ENCODE results near the gene NMNAT2.
"Not testable (repeated sequence)": the region's sequence is repeated elsewhere in the genome, so short reads cannot be mapped to it uniquely, and the experiment has no call there.

NMNAT2 gene

DNA sequence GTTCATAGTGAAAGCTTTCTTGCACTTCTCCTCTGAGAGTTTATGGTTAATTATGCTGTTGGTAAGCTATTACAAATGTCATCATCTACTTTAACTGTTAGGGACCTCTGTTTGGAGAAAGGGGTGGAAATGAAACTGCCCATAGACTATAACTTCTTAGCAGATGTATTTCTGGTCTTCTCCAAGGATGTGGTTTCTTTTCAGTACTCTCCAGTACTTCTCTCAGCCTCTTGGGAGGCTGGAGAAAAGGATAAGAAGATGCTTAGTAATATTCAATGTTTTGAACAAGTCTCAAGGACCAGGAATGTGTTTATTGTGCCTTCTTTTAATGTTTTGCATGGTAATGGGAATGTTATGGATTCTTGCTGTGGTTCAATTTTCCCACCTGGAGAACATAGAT lies 171.7 kb downstream of the NMNAT2 start:
- H3K27me3 ChIP-seq (ENCODE audit: control insufficient read depth, insufficient read depth, low read length), result no peaks in the 10 kb centered on the region
- no peaks in the 10 kb centered on the region for H3K9me3 ChIP-seq (ENCODE audit: control insufficient read depth, insufficient read depth, low read length)
- peaks cover 6% of the 10 kb centered on the region; the same call in 1 of the 2 replicates for H3K36me3 ChIP-seq (ENCODE audit: control insufficient read depth, insufficient read depth, low read length)
- H3K4me1 ChIP-seq (ENCODE audit: control insufficient read depth, insufficient read depth, low read length), result no peaks in the 10 kb centered on the region
- no peak overlapping the region for H3K9ac ChIP-seq (ENCODE audit: low read depth, low read length)
- H3K4me3 ChIP-seq (ENCODE audit: low read depth, low read length), result no peak overlapping the region
- no peak overlapping the region for H3K27ac ChIP-seq (ENCODE audit: low read depth, low read length)

DNA sequence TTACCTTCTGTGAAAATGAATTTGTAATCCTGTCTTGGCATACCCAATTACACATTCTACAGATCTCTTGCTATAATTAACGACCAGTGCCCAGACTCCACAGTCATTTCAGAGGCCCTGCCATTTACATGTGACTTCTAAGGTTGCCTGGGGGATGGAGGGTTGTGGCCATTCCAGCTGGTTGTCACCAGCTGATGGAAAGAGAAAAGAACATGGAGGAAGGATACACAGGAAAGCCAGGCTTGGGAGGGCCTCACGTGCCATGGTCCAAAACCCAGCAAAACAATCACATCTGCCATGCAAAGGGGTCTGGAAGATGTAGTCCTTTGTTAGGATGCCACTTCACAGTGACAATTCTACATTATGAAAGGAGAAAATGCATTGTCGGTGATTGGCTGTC lies 172.8 kb downstream of the NMNAT2 start:
- no peak overlapping the region for H3K27ac ChIP-seq (ENCODE audit: low read depth, low read length)
- no peaks in the 10 kb centered on the region for H3K27me3 ChIP-seq (ENCODE audit: control insufficient read depth, insufficient read depth, low read length)
- no peaks in the 10 kb centered on the region for H3K9me3 ChIP-seq (ENCODE audit: control insufficient read depth, insufficient read depth, low read length)
- H3K9ac ChIP-seq (ENCODE audit: low read depth, low read length), result no peak overlapping the region
- H3K36me3 ChIP-seq (ENCODE audit: control insufficient read depth, insufficient read depth, low read length), result peaks cover 6% of the 10 kb centered on the region; the same call in 1 of the 2 replicates
- no peak overlapping the region for H3K4me3 ChIP-seq (ENCODE audit: low read depth, low read length)
- H3K4me1 ChIP-seq (ENCODE audit: control insufficient read depth, insufficient read depth, low read length), result no peaks in the 10 kb centered on the region

DNA sequence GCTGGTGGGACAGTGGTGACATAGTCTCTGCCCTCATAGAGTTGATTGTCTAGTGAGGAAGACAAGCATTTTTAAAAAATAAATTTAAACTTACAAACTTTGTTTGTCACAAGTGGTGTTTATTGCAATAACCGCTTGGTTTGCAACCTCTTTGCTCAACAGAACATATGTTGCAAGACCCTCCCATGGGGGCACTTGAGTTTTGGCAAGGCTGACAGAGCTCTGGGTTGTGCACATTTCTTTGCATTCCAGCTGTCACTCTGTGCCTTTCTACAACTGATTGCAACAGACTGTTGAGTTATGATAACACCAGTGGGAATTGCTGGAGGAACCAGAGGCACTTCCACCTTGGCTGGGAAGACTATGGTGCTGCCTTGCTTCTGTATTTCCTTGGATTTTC lies 173.7 kb downstream of the NMNAT2 start:
- Histone ChIP-seq H3K4me3 (ENCODE audit: low read depth, low read length) (no peak overlapping the region), H3K4me1 (ENCODE audit: control insufficient read depth, insufficient read depth, low read length) (no peaks in the 10 kb centered on the region), H3K27ac (ENCODE audit: low read depth, low read length) (no peak overlapping the region), H3K9me3 (ENCODE audit: control insufficient read depth, insufficient read depth, low read length) (no peaks in the 10 kb centered on the region), H3K36me3 (ENCODE audit: control insufficient read depth, insufficient read depth, low read length) (peaks cover 6% of the 10 kb centered on the region; the same call in 1 of the 2 replicates), H3K27me3 (ENCODE audit: control insufficient read depth, insufficient read depth, low read length) (no peaks in the 10 kb centered on the region), H3K9ac (ENCODE audit: low read depth, low read length) (no peak overlapping the region)

DNA sequence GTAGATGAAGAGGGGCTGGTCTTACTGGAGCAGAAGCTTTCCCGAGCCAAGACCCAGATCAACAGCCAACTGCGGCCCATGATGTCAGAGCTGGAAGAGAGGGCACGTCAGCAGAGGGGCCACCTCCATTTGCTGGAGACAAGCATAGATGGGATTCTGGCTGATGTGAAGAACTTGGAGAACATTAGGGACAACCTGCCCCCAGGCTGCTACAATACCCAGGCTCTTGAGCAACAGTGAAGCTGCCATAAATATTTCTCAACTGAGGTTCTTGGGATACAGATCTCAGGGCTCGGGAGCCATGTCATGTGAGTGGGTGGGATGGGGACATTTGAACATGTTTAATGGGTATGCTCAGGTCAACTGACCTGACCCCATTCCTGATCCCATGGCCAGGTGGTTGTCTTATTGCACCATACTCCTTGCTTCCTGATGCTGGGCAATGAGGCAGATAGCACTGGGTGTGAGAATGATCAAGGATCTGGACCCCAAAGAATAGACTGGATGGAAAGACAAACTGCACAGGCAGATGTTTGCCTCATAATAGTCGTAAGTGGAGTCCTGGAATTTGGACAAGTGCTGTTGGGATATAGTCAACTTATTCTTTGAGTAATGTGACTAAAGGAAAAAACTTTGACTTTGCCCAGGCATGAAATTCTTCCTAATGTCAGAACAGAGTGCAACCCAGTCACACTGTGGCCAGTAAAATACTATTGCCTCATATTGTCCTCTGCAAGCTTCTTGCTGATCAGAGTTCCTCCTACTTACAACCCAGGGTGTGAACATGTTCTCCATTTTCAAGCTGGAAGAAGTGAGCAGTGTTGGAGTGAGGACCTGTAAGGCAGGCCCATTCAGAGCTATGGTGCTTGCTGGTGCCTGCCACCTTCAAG lies 174.8 kb downstream of the NMNAT2 start:
- Histone ChIP-seq H3K9ac (ENCODE audit: low read depth, low read length) (no peak overlapping the region), H3K27me3 (ENCODE audit: control insufficient read depth, insufficient read depth, low read length) (no peaks in the 10 kb centered on the region), H3K4me3 (ENCODE audit: low read depth, low read length) (no peak overlapping the region), H3K27ac (ENCODE audit: low read depth, low read length) (no peak overlapping the region), H3K4me1 (ENCODE audit: control insufficient read depth, insufficient read depth, low read length) (no peaks in the 10 kb centered on the region), H3K36me3 (ENCODE audit: control insufficient read depth, insufficient read depth, low read length) (peaks cover 6% of the 10 kb centered on the region; the same call in 1 of the 2 replicates), H3K9me3 (ENCODE audit: control insufficient read depth, insufficient read depth, low read length) (no peaks in the 10 kb centered on the region)

DNA sequence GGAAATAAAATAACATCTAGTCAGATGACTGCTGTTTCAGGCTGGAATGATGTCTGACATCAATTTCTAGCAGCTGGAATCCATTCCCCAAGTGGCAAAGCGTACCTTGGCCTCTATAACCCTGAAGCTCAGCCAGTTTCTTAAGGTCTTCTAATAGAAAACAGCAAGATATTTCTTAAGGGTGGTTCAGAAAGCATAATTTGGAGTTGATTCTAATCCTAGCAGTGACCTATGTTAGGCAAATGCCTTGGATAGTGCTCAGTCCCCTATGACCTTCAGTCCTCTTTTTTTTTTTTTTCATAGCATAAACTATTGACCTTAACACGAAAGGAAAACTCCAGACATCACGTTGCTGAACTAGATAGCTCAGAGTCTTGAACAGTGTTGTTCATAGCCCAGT lies 175.6 kb downstream of the NMNAT2 start:
- H3K9ac ChIP-seq (ENCODE audit: low read depth, low read length), result no peak overlapping the region
- H3K4me3 ChIP-seq (ENCODE audit: low read depth, low read length), result no peak overlapping the region
- H3K27me3 ChIP-seq (ENCODE audit: control insufficient read depth, insufficient read depth, low read length), result no peaks in the 10 kb centered on the region
- H3K36me3 ChIP-seq (ENCODE audit: control insufficient read depth, insufficient read depth, low read length), result peaks cover 6% of the 10 kb centered on the region; the same call in 1 of the 2 replicates
- no peaks in the 10 kb centered on the region for H3K4me1 ChIP-seq (ENCODE audit: control insufficient read depth, insufficient read depth, low read length)
- no peak overlapping the region for H3K27ac ChIP-seq (ENCODE audit: low read depth, low read length)
- H3K9me3 ChIP-seq (ENCODE audit: control insufficient read depth, insufficient read depth, low read length), result no peaks in the 10 kb centered on the region

DNA sequence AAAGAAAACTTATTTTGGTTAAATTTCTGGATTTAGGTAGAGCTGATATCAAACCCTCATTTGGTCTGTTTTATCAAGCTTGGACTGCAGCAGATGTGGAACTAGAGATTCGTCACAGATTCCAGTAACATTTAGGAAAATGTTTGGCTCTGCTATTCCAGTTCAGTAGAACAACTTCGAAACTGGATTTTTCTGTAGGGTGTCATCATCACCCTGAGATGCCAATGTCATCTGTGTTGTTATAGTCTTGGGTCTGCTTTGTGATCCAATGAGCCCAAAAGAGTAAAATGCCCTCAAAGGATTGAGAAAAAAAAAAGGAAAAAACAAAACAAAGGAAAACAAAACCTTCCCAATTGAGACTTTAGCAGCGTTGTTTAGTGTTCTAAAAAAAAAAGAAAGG lies 176.7 kb downstream of the NMNAT2 start:
- Histone ChIP-seq H3K4me1 (ENCODE audit: control insufficient read depth, insufficient read depth, low read length) (no peaks in the 10 kb centered on the region), H3K27ac (ENCODE audit: low read depth, low read length) (no peak overlapping the region), H3K9me3 (ENCODE audit: control insufficient read depth, insufficient read depth, low read length) (no peaks in the 10 kb centered on the region), H3K27me3 (ENCODE audit: control insufficient read depth, insufficient read depth, low read length) (no peaks in the 10 kb centered on the region), H3K36me3 (ENCODE audit: control insufficient read depth, insufficient read depth, low read length) (peaks cover 6% of the 10 kb centered on the region; the same call in 1 of the 2 replicates), H3K4me3 (ENCODE audit: low read depth, low read length) (no peak overlapping the region), H3K9ac (ENCODE audit: low read depth, low read length) (no peak overlapping the region)

DNA sequence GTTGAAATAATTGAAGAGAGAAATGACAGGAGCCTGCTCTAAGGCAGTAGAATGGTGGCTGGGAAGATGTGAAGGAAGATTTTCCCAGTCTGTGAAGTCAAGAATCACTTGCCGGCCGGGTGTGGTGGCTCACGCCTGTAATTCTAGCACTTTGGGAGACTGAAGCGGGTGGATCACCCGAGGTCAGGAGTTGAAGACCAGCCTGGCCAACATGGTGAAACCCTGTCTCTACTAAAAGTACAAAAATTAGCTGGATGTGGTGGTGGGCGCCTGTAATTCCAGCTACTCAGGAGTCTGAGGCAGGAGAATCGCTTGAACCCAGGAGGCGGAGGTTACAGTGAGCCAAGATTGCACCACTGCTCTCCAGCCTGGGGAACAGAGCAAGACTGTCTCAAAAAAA lies 177.3 kb downstream of the NMNAT2 start:
- not testable (repeated sequence) for H3K4me3 ChIP-seq (ENCODE audit: low read depth, low read length); H3K27me3 ChIP-seq (ENCODE audit: control insufficient read depth, insufficient read depth, low read length); H3K4me1 ChIP-seq (ENCODE audit: control insufficient read depth, insufficient read depth, low read length); H3K9me3 ChIP-seq (ENCODE audit: control insufficient read depth, insufficient read depth, low read length); H3K36me3 ChIP-seq (ENCODE audit: control insufficient read depth, insufficient read depth, low read length); H3K9ac ChIP-seq (ENCODE audit: low read depth, low read length); H3K27ac ChIP-seq (ENCODE audit: low read depth, low read length)

DNA sequence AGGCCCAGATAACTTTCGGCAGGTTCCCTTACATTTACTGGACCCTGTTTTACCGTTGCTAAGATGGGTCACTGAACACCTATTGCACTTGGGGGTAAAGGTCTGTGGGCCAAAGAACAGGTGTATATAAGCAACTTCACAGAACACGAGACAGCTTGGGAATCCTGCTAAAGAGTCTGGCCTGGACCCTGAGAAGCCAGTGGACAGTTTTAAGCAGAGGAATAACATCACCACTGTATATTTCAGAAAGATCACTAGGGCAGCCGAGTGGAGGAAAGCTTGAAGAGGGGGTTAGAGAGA lies 177.7 kb downstream of the NMNAT2 start:
- Histone ChIP-seq H3K4me3 (ENCODE audit: low read depth, low read length) (no peak overlapping the region), H3K9me3 (ENCODE audit: control insufficient read depth, insufficient read depth, low read length) (no peaks in the 10 kb centered on the region), H3K36me3 (ENCODE audit: control insufficient read depth, insufficient read depth, low read length) (peaks cover 6% of the 10 kb centered on the region; the same call in 1 of the 2 replicates), H3K4me1 (ENCODE audit: control insufficient read depth, insufficient read depth, low read length) (peaks cover 4% of the 10 kb centered on the region), H3K27me3 (ENCODE audit: control insufficient read depth, insufficient read depth, low read length) (no peaks in the 10 kb centered on the region), H3K27ac (ENCODE audit: low read depth, low read length) (no peak overlapping the region), H3K9ac (ENCODE audit: low read depth, low read length) (no peak overlapping the region)

DNA sequence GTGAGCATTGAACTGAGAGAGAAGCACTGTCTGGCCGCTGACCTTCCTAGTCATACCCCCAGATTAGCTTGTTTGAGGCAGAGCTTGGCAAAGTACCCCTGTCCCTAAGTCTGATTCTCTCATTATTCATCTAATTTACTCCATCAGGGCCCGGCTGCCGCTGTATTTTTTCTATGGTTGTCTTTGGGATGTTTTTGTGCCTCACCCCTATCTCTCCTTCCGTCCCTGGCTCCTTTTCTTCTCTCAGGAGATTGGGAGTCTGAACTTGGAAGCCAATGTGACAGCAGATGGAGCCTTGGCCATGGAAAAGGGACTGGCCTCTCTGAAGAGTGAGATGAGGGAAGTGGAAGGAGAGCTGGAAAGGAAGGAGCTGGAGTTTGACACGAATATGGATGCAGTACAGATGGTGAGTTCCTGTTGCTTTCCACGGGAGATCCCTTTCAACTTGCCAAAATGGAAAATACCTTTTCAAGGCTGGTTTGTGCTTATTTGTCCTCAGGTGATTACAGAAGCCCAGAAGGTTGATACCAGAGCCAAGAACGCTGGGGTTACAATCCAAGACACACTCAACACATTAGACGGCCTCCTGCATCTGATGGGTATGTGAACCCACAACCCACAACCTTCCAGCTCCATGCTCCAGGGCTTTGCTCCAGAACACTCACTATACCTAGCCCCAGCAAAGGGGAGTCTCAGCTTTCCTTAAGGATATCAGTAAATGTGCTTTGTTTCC lies 178.2 kb downstream of the NMNAT2 start:
- H3K27ac ChIP-seq (ENCODE audit: low read depth, low read length), result no peak overlapping the region
- H3K4me1 ChIP-seq (ENCODE audit: control insufficient read depth, insufficient read depth, low read length), result peaks cover 10% of the 10 kb centered on the region
- H3K36me3 ChIP-seq (ENCODE audit: control insufficient read depth, insufficient read depth, low read length), result peaks cover 6% of the 10 kb centered on the region; the same call in 1 of the 2 replicates
- H3K9me3 ChIP-seq (ENCODE audit: control insufficient read depth, insufficient read depth, low read length), result no peaks in the 10 kb centered on the region
- no peak overlapping the region for H3K9ac ChIP-seq (ENCODE audit: low read depth, low read length)
- no peaks in the 10 kb centered on the region for H3K27me3 ChIP-seq (ENCODE audit: control insufficient read depth, insufficient read depth, low read length)
- no peak overlapping the region for H3K4me3 ChIP-seq (ENCODE audit: low read depth, low read length)

DNA sequence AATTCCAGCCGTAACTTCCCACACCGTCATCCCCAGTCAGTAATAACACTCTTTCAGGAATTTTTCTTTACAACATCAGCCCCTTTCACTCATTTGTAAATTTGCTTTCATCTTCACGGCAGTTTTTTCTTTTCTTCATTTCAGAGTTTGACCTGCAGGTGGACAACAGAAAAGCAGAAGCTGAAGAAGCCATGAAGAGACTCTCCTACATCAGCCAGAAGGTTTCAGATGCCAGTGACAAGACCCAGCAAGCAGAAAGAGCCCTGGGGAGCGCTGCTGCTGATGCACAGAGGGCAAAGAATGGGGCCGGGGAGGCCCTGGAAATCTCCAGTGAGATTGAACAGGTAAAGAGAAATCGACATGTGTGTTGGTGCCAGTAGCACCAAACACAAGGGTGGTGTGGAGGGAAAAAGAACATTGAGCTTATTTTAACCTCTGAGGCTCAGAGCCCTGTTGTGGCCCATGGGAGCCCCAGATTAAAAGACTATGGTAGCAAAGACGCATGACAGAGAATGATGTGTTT lies 178.9 kb downstream of the NMNAT2 start:
- Histone ChIP-seq H3K36me3 (ENCODE audit: control insufficient read depth, insufficient read depth, low read length) (peaks cover 6% of the 10 kb centered on the region; the same call in 1 of the 2 replicates), H3K4me1 (ENCODE audit: control insufficient read depth, insufficient read depth, low read length) (peaks cover 15% of the 10 kb centered on the region), H3K9ac (ENCODE audit: low read depth, low read length) (no peak overlapping the region), H3K4me3 (ENCODE audit: low read depth, low read length) (no peak overlapping the region), H3K27ac (ENCODE audit: low read depth, low read length) (no peak overlapping the region), H3K9me3 (ENCODE audit: control insufficient read depth, insufficient read depth, low read length) (no peaks in the 10 kb centered on the region), H3K27me3 (ENCODE audit: control insufficient read depth, insufficient read depth, low read length) (no peaks in the 10 kb centered on the region)

DNA sequence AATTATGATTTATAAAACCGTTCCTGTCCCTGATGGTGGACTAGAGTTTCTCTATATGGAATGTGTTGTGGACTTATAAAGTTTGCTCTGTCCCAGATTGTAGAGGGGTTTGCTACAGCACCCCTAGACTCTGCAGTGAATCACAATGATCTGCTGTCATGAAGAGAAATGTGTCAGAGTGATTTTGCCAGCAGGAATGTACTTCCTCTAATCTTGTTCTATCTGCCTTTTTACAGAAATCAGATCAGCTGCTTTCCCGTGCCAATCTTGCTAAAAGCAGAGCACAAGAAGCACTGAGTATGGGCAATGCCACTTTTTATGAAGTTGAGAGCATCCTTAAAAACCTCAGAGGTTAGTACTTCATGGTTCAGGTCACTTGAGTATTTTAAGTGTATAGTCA lies 180.1 kb downstream of the NMNAT2 start:
- H3K27ac ChIP-seq (ENCODE audit: low read depth, low read length), result no peak overlapping the region
- H3K27me3 ChIP-seq (ENCODE audit: control insufficient read depth, insufficient read depth, low read length), result no peaks in the 10 kb centered on the region
- H3K4me3 ChIP-seq (ENCODE audit: low read depth, low read length), result no peak overlapping the region
- H3K9me3 ChIP-seq (ENCODE audit: control insufficient read depth, insufficient read depth, low read length), result no peaks in the 10 kb centered on the region
- H3K36me3 ChIP-seq (ENCODE audit: control insufficient read depth, insufficient read depth, low read length), result peaks cover under 1% of the 10 kb centered on the region; the same call in 1 of the 2 replicates
- peaks cover 18% of the 10 kb centered on the region for H3K4me1 ChIP-seq (ENCODE audit: control insufficient read depth, insufficient read depth, low read length)
- H3K9ac ChIP-seq (ENCODE audit: low read depth, low read length), result no peak overlapping the region
